HepG2 (cell line): ENCODE results near the gene ACP1. TPM values are rescaled to one million over a fixed set of nuclear protein-coding genes. Genes with fewer than 3 reads are reported as not detected.

Experiments
- CTCF ChIP-seq: sonication (generic); formaldehyde crosslinking; IDR thresholded peaks from 2 replicates; pipeline ENCODE4 v1.5.0; 2020; ENCODE audit warnings: mild to moderate bottlenecking, missing genetic modification reagents, moderate library complexity
- HNF1A ChIP-seq, 2 experiments: sonication (generic) in 1 of 2; formaldehyde crosslinking in 1 of 2; IDR thresholded peaks; 2 replicates each; pipeline versions ENCODE4 v1.4.0 to v1.6.1; 2016 to 2020; ENCODE audit warnings: borderline replicate concordance in 1 of 2, low read depth in 1 of 2, mild to moderate bottlenecking in 1 of 2, missing genetic modification reagents in 1 of 2
- HNRNPUL1 ChIP-seq: fragments of 200-400 bp; formaldehyde crosslinking; IDR thresholded peaks from 2 replicates; pipeline ENCODE4 v1.6.1; 2017; ENCODE audit warnings: low read depth, mild to moderate bottlenecking, low read length, moderate library complexity
- IRX3 ChIP-seq: sonication (generic); formaldehyde crosslinking; IDR thresholded peaks from 2 replicates; pipeline ENCODE4 v1.8.1; 2023; ENCODE audit warnings: mild to moderate bottlenecking, low read depth, missing genetic modification reagents, borderline replicate concordance
- KDM5A ChIP-seq: fragments of 200-600 bp; sonication (generic); IDR thresholded peaks from 2 replicates; pipeline ENCODE4 v1.7.0; 2018; ENCODE audit warnings: antibody characterized with exemption, mild to moderate bottlenecking, low read length, borderline replicate concordance
- MED1 ChIP-seq: sonication (generic); formaldehyde crosslinking; IDR thresholded peaks from 2 replicates; pipeline ENCODE4 v1.4.0; 2020; ENCODE audit warnings: missing genetic modification reagents
- MLLT10 ChIP-seq: sonication (generic); formaldehyde crosslinking; IDR thresholded peaks from 2 replicates; pipeline ENCODE4 v1.4.0; 2020; ENCODE audit warnings: missing genetic modification reagents
- NFYC ChIP-seq: IDR thresholded peaks from 2 replicates; pipeline ENCODE4 v1.6.1; 2016; ENCODE audit warnings: missing genetic modification reagents, missing compliant biosample characterization
- ONECUT2 ChIP-seq: sonication (generic); formaldehyde crosslinking; IDR thresholded peaks from 2 replicates; pipeline ENCODE4 v1.4.0; 2020; ENCODE audit warnings: missing genetic modification reagents
- PRPF4 ChIP-seq: fragments of 200-400 bp; formaldehyde crosslinking; IDR thresholded peaks from 2 replicates; pipeline ENCODE4 v1.6.1; 2016; ENCODE audit warnings: low read length, low read depth; ENCODE audit not compliant: poor library complexity, severe bottlenecking
- RXRB ChIP-seq: IDR thresholded peaks from 2 replicates; pipeline ENCODE4 v1.6.1; 2016; ENCODE audit warnings: borderline replicate concordance, missing genetic modification reagents, missing compliant biosample characterization
- SNAPC2 ChIP-seq: sonication (generic); formaldehyde crosslinking; IDR thresholded peaks from 2 replicates; pipeline ENCODE4 v1.8.1; 2022; ENCODE audit warnings: mild to moderate bottlenecking, missing genetic modification reagents
- SUZ12 ChIP-seq: fragments of 150-350 bp; IDR thresholded peaks from 2 replicates; pipeline ENCODE4 v1.6.1; 2014; ENCODE audit warnings: low read depth, low read length
- TOE1 ChIP-seq: sonication (generic); formaldehyde crosslinking; IDR thresholded peaks from 2 replicates; pipeline ENCODE4 v1.4.0; 2020; ENCODE audit warnings: mild to moderate bottlenecking, missing genetic modification reagents
- TRAFD1 ChIP-seq: sonication (generic); formaldehyde crosslinking; IDR thresholded peaks from 2 replicates; pipeline ENCODE4 v1.5.1; 2020; ENCODE audit warnings: missing genetic modification reagents, mild to moderate bottlenecking, borderline replicate concordance
- ZNF329 ChIP-seq: sonication (generic); formaldehyde crosslinking; IDR thresholded peaks from 2 replicates; pipeline ENCODE4 v1.9.0; 2021; ENCODE audit warnings: low read depth, mild to moderate bottlenecking, missing genetic modification reagents
- ZNF687 ChIP-seq: sonication (generic); formaldehyde crosslinking; IDR thresholded peaks from 2 replicates; pipeline ENCODE4 v1.5.1; 2020; ENCODE audit warnings: mild to moderate bottlenecking, missing genetic modification reagents, moderate library complexity
- polyA plus RNA-seq, 8 experiments: library from polyadenylated mRNA; depleted of rRNA in 3 of 8; stranded (reverse) in 7 of 8; unstranded in 1 of 8; fragments of >200 nt; fragmentation: Illumina TruSeq in 4 of 8; extraction: Trizol in 4 of 8; gene quantifications; 2 replicates each; pipeline versions ENCODE4 v1.2.1 to v1.2.3, GENCODE V29; 2011 to 2016; ENCODE audit warnings: low read depth in 4 of 8, missing spikeins in 1 of 8, mixed read lengths in 1 of 8; ENCODE audit not compliant: insufficient read depth in 1 of 8
- total RNA-seq, 5 experiments: library from RNA; depleted of rRNA; stranded (reverse); fragments of >200 nt; fragmentation: Illumina TruSeq; extraction: Trizol; gene quantifications; 2 replicates each; pipeline ENCODE4 v1.2.3, GENCODE V29; 2016; ENCODE audit warnings: low read depth in 1 of 5

The ACP1 gene
- total and polyA plus RNA-seq, 2 of the 13 experiments (the other 11 are each of a cell fraction or from before 2014, with no cell fraction given), result 246 to 348 TPM

- TF ChIP-seq CTCF (CRISPR knock-in tag) (0 out of 2 replicates have a peak, but pooled peaks have one; percentile 6), ZNF687 (CRISPR knock-in tag) (peak; percentile 71), KDM5A (no peak), IRX3 (CRISPR knock-in tag) (no peak), TOE1 (CRISPR knock-in tag) (no peak), ONECUT2 (no peak), HNRNPUL1 (no peak), NFYC (CRISPR knock-in tag) (0 out of 2 replicates have a peak, but pooled peaks have one; percentile 19), HNF1A (IDR thresholded peaks at IDR 0.05; ENCODE audit: low read depth) (no peak), HNF1A (CRISPR knock-in tag; IDR thresholded peaks at IDR 0.05; ENCODE audit: borderline replicate concordance) (no peak), MLLT10 (CRISPR knock-in tag) (no peak), ZNF329 (CRISPR knock-in tag) (no peak), PRPF4 (peak; percentile 85), TRAFD1 (CRISPR knock-in tag) (no peak), SUZ12 (no peak), MED1 (no peak), SNAPC2 (CRISPR knock-in tag) (no peak), RXRB (CRISPR knock-in tag) (no peak)
These were observed 1.6 kb upstream of the ACP1 start (continued) for GRCh38 chr2:263022-263738.
